Upper lobe of right lung (tissue), 1 donor: ENCODE measurements around the gene CFAP92. TPM values are rescaled to one million over a fixed set of nuclear protein-coding genes. Genes with fewer than 3 reads are reported as not detected.

Experiments used
- ATAC-seq: fragments of 200-7000 bp; cut with Tn5 transposase; one replicate; pipeline ENCODE4 v1.9.1; 2020; ENCODE audit warnings: mild to moderate bottlenecking, moderate library complexity
- DNase-seq: peaks from one replicate; pipeline ENCODE4 v3.0.0-alpha.2; 2020
- H3K27ac ChIP-seq: fragments of 200-600 bp; one replicate; pipeline ENCODE4 v1.8.0; 2022
- H3K27me3 ChIP-seq: fragments of 200-600 bp; one replicate; pipeline ENCODE4 v1.8.0; 2022; ENCODE audit warnings: mild to moderate bottlenecking
- H3K36me3 ChIP-seq: fragments of 200-600 bp; one replicate; pipeline ENCODE4 v1.8.0; 2022
- H3K4me1 ChIP-seq: fragments of 200-600 bp; one replicate; pipeline ENCODE4 v1.8.0; 2022
- H3K4me3 ChIP-seq: fragments of 200-600 bp; one replicate; pipeline ENCODE4 v1.8.0; 2022; ENCODE audit warnings: mild to moderate bottlenecking
- H3K9me3 ChIP-seq: fragments of 200-600 bp; one replicate; pipeline ENCODE4 v1.8.0; 2022
- CTCF ChIP-seq: fragments of 200-600 bp; IDR thresholded peaks from one replicate; pipeline ENCODE4 v1.8.0; 2022; ENCODE audit warnings: antibody characterized with exemption
- intact Hi-C: fragments of 100-400 bp; cut with DNase I; formaldehyde crosslinking; loops from one replicate; pipeline ENCODE4 v1.11.0; 2022
- total RNA-seq: library from RNA; stranded (reverse); fragmentation: NEBNext Ultra II Directional; extraction: Animal tissue kit (Norgen Biotek cat#: 25700); gene quantifications from one replicate; pipeline ENCODE4 v1.2.1, GENCODE V29; 2021
- donor health status: DM: no; HTN: yes; CAD: no; lungs with severe emphysema.

CFAP92 gene
- total RNA-seq, 1 donor from 2014 or later: 1.9 TPM

DNA sequence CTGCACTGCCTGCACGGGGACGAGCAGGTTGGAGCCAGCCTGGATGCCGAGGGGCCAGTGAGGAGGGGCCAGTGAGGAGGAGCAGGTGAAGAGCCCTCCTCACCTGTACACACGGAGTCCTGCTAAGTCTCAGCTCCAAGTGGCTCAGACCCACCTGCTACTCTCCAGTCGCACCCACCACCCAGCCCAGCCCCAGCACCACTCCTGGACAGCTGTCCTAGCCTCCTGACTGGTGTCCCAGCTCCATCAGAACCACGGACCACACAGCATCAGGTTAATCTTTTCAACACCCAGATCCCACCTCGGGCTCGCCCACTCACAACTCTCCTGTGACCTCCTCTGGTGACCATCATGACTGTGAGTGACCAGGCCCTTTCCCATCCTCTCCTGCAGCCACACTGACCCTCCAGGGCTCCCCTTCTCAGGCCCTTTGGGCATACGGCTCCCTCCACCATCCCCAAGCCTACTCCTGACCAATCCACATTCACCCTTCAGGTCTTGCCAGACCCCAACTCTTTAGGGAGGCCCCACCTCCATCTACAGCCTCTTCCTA lies 21.0 kb upstream of the CFAP92 start:
- no peaks in the 10 kb centered on the region for H3K9me3 ChIP-seq
- H3K36me3 ChIP-seq: no peaks in the 10 kb centered on the region
- no peak for DNase-seq
- intact Hi-C loops: no loop called here
- H3K4me3 ChIP-seq: no peak overlapping the region
- no peak for ATAC-seq
- no peaks in the 10 kb centered on the region for H3K27me3 ChIP-seq
- H3K4me1 ChIP-seq: peaks cover 51% of the 10 kb centered on the region
- no peak for TF ChIP-seq CTCF
- peak overlapping the region; percentile 86 for H3K27ac ChIP-seq

DNA sequence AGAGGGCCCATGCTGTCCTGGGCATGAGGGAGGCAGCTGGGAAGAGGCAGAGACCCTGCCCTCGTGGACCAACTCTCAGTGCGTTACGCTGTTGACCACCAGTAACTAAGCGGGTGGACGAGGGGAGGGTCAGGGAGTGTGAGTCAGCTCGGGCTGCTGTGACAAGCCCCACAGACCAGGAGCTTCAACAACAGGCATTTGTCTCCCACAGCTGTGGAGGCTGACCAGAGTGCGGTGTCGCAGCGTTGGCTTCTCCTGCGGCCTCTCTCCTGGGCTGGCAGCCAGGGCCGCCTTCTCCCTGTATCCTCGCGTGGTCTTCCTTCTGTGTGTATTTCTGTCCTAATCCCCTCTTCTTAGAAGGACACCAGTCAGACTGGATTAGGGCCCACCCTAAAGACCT lies 20.3 kb upstream of the CFAP92 start:
- intact Hi-C loops: no loop called here
- ATAC-seq (no peak), DNase-seq (no peak)
- Histone ChIP-seq H3K36me3 (no peaks in the 10 kb centered on the region), H3K4me1 (peaks cover 53% of the 10 kb centered on the region), H3K27ac (peak overlapping the region; percentile 86), H3K27me3 (no peaks in the 10 kb centered on the region), H3K9me3 (no peaks in the 10 kb centered on the region), H3K4me3 (no peak overlapping the region)
- no peak for TF ChIP-seq CTCF

- peak; percentile 11 for ATAC-seq
- peaks cover 47% of the 10 kb centered on the region for H3K4me1 ChIP-seq
- no peak for TF ChIP-seq CTCF
- peak overlapping the region; percentile 86 for H3K27ac ChIP-seq
- DNase-seq: no peak
- H3K36me3 ChIP-seq: no peaks in the 10 kb centered on the region
- intact Hi-C loops: no loop called here
- no peak overlapping the region for H3K4me3 ChIP-seq
- H3K27me3 ChIP-seq: no peaks in the 10 kb centered on the region
- no peaks in the 10 kb centered on the region for H3K9me3 ChIP-seq
These were observed 19.6 kb upstream of the CFAP92 start for GRCh38 chr3:129013491-129013891.

DNA sequence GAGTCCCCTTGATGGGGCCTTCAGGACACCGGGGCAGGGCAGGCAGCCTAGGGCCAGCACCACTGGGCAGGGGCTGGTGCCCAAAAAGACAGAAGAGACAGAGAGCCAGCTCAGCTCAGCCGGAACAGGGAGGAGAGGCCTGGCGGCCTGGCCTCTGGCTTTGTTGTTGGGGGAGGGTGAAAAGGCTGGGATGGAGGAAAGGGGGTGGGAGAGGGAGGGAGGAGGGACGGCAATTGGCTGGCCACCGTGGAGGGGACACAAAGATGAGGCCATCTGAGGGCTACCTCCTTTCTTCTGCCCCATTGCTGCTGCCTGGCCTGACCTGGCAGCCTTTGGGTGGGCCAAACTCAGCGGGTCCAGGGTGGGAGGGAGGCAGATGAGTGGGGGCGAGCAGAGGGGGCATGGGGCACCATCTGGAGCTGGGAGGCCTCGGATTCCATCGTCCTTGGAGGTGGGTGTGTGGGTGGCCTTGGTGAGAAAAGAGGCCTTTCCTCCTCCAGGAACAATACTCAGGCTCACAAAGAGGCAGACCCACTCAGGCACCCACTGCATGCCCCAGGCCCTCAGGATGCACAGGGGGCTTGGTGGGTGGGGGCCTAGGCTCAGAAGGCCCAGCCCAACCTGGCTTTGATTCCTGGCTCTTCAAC lies 16.6 kb upstream of the CFAP92 start:
- Histone ChIP-seq H3K9me3 (no peaks in the 10 kb centered on the region), H3K27me3 (no peaks in the 10 kb centered on the region), H3K4me3 (no peak overlapping the region), H3K36me3 (no peaks in the 10 kb centered on the region), H3K4me1 (peaks cover 50% of the 10 kb centered on the region), H3K27ac (peak overlapping the region; percentile 51)
- DNase-seq (no peak), ATAC-seq (no peak)
- TF ChIP-seq CTCF: no peak
- intact Hi-C loops: no loop called here

GRCh38 chr3:129009266-129009665 lies 15.4 kb upstream of the CFAP92 start:
- DNase-seq (no peak), ATAC-seq (no peak)
- no peak for TF ChIP-seq CTCF
- Histone ChIP-seq H3K27me3 (no peaks in the 10 kb centered on the region), H3K4me1 (peaks cover 48% of the 10 kb centered on the region), H3K9me3 (no peaks in the 10 kb centered on the region), H3K4me3 (no peak overlapping the region), H3K36me3 (no peaks in the 10 kb centered on the region), H3K27ac (peak overlapping the region; percentile 51)
- intact Hi-C loops: no loop called here
